ENCODE results near the gene KANSL1. TPM values are rescaled to one million over a fixed set of nuclear protein-coding genes. Genes with fewer than 3 reads are reported as not detected.
A peak's percentile ranks its signal among the peaks of the same experiment; 100 is the strongest.
"Not testable (repeated sequence)": the region's sequence is repeated elsewhere in the genome, so short reads cannot be mapped to it uniquely, and the experiment has no call there.

KANSL1 gene
- total RNA-seq, 1 experiment from 2014 or later: 35.6 TPM

DNA sequence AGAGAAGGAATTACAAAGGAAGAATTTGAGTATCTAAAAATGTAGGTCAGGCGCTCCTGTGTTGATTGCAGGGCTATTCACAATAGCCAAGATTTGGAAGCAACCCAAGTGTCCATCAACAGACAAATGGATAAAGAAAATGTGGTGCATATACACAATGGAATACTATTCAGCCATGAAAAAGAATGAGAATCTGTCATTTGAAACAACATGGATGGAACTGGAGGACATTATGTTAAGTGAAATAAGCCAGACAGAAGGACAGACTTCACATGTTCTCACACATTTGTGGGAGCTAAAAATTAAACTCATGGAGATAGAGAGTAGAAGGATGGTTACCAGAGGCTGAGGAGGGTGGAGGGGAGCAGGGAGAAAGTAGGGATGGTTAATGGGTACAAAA lies 187.1 kb downstream of the KANSL1 start:
- DNase-seq (ENCODE audit: low read depth); in situ Hi-C loops (cut with HindIII; ENCODE audit: low pct_unique_long_range_greater_than_20kb, low sequenced_read_pairs): not testable (repeated sequence)

DNA sequence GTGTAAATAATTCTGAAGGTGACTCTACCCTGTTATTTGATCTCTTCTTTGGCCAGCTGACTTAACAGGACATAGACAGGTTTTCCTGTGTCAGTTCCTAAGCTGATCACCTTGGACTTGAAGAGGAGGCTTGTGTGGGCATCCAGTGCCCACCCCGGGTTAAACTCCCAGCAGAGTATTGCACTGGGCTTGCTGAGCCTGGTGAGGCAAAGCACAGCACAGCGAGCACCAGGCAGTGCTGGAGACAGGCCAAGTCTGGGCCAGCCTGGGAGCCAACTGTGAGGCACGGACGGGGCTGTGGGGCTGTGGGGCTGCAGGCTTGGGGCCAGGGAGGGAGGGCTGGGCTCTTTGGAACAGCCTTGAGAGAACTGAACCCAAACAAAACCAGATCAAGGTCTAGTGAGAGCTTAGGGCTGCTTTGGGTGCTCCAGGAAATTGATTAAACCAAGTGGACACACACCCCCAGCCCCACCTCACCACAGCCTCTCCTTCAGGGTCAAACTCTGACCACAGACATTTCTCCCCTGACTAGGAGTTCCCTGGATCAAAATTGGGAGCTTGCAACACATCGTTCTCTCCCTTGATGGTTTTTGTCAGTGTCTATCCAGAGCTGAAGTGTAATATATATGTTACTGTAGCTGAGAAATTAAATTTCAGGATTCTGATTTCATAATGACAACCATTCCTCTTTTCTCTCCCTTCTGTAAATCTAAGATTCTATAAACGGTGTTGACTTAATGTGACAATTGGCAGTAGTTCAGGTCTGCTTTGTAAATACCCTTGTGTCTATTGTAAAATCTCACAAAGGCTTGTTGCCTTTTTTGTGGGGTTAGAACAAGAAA lies 189.1 kb downstream of the KANSL1 start:
- in situ Hi-C loops (cut with HindIII; ENCODE audit: low pct_unique_long_range_greater_than_20kb, low sequenced_read_pairs): no loop called here
- no peak for DNase-seq (ENCODE audit: low read depth)

DNA sequence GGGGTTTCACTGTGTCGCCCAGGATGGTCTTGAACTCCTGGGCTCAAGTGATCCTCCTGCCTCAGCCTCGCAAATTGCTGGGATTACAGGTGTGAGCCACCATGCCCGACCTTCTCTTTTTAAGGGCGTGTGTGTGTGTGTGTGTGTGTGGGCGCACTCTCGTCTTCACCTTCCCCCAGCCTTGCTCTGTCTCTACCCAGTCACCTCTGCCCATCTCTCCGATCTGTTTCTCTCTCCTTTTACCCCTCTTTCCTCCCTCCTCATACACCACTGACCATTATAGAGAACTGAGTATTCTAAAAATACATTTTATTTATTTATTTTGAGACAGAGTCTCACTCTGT lies 190.3 kb downstream of the KANSL1 start:
- in situ Hi-C loops (cut with HindIII; ENCODE audit: low pct_unique_long_range_greater_than_20kb, low sequenced_read_pairs): no loop called here
- no peak for DNase-seq (ENCODE audit: low read depth)

DNA sequence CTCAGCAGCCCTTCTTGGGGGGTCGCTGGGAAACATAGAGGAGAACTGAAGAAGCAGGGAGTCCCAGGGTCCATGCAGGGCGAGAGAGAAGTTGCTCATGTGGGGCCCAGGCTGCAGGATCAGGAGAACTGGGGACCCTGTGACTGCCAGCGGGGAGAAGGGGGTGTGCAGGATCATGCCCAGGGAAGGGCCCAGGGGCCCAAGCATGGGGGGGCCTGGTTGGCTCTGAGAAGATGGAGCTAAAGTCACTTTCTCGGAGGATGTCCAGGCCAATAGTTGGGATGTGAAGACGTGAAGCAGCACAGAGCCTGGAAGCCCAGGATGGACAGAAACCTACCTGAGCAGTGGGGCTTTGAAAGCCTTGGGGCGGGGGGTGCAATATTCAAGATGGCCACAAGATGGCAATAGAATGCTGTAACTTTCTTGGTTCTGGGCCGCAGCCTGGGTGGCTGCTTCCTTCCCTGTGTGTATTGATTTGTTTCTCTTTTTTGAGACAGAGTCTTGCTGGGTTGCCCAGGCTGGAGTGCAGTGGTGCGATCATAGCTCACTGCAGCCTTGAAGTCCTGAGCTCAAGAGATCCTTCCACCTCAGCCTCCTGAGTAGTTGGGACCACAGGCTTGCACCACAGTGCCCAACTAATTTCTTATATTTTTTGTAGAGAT lies 190.8 kb downstream of the KANSL1 start:
- DNase-seq (ENCODE audit: low read depth): peak; percentile 64
- in situ Hi-C loops (cut with HindIII; ENCODE audit: low pct_unique_long_range_greater_than_20kb, low sequenced_read_pairs): no loop called here

DNA sequence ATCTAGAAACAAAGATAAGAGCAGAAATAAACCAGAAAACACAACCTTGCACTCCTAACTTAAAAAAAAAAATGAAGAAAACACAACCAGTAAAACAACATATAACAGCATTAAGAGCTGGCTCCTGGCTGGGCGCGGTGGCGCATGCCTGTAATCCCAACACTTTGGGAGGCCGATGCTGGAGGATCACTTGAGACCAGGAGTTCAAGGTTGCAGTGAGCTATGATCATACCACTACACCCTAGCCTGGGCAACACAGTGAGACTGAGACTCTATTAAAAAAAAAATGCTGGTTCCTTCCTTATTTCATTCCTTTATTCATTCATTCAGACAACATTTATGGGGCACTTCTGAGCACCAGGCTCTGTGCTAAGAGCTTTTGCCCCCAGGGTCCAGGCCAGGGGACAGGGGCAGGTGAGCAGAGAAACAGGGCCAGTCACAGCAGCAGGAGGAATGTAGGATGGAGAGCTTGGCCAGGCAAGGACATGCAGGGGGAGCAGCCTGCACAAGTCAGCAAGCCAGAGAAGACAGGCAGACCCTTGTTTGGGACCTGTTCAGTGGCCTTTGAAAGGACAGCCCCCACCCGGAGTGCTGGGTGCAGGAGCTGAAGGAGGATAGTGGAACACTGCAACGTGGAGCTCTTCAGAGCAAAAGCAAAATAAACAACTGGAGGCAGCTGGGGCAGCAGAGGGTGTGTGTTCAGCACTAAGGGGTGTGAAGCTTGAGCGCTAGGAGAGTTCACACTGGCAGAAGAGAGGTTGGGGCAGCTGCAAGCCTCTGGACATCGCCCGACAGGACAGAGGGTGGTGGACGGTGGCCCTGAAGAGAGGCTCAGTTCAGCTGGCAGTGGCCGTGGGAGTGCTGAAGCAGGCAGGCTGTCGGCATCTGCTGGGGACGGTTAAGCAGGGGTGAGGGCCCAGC lies 191.6 kb downstream of the KANSL1 start:
- in situ Hi-C loops (cut with HindIII; ENCODE audit: low pct_unique_long_range_greater_than_20kb, low sequenced_read_pairs): no loop called here
- DNase-seq (ENCODE audit: low read depth): no peak

DNA sequence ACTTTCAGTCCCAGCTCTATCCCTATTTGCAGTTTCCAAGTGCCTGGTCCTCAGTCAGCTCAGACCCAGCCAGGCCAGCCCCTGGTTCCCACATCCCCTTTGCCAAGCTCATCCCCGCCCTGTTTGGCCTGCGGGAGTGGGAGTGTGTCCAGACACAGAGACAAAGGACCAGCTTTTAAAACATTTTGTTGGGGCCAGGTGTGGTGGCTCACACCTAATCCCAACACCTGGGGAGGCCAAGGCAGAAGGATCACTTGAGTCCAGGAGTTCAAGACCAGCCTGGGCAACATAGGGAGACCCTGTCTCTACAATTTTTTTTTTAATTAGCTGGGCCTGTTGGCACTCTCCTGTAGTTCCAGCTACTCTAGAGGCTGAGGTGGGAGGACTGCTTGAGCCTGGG lies 192.5 kb downstream of the KANSL1 start:
- in situ Hi-C loops (cut with HindIII; ENCODE audit: low pct_unique_long_range_greater_than_20kb, low sequenced_read_pairs): no loop called here

DNA sequence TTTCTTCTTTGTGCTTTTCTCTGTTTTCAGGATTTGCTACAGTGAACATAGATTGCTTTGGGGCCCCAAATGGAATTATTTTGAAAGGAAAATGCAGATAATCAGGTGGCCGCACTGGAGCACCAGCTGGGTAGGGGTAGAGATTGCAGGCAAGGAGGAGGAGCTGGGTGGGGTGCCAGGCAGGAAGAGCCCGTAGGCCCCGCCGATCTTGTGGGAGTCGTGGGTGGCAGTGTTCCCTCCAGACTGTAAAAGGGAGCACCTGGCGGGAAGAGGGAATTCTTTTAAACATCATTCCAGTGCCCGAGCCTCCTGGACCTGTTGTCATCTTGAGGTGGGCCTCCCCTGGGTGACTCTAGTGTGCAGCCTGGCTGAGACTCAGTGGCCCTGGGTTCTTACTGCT lies 192.9 kb downstream of the KANSL1 start:
- in situ Hi-C loops (cut with HindIII; ENCODE audit: low pct_unique_long_range_greater_than_20kb, low sequenced_read_pairs): no loop called here
- no peak for DNase-seq (ENCODE audit: low read depth)

More for the DNA sequence above, 192.5 kb downstream of the KANSL1 start:
- no peak for DNase-seq (ENCODE audit: low read depth)

DNA sequence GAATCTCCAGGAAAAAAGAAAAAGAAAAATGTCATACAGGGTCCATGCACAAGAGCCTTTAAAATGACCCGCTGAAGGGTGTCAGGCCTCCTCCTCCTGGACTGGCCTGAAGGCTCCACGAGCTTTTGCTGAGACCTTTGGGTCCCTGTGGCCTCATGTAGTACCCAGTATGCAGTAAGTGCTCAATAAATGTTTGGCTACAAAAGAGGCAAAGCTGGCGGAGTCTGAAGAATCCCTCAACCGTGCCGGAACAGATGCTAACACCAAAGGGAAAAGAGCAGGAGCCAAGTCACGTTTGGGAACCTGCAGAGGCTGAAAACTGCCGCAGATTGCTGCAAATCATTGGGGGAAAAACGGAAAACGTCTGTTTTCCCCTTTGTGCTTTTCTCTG lies 193.3 kb downstream of the KANSL1 start:
- DNase-seq (ENCODE audit: low read depth): no peak

DNA sequence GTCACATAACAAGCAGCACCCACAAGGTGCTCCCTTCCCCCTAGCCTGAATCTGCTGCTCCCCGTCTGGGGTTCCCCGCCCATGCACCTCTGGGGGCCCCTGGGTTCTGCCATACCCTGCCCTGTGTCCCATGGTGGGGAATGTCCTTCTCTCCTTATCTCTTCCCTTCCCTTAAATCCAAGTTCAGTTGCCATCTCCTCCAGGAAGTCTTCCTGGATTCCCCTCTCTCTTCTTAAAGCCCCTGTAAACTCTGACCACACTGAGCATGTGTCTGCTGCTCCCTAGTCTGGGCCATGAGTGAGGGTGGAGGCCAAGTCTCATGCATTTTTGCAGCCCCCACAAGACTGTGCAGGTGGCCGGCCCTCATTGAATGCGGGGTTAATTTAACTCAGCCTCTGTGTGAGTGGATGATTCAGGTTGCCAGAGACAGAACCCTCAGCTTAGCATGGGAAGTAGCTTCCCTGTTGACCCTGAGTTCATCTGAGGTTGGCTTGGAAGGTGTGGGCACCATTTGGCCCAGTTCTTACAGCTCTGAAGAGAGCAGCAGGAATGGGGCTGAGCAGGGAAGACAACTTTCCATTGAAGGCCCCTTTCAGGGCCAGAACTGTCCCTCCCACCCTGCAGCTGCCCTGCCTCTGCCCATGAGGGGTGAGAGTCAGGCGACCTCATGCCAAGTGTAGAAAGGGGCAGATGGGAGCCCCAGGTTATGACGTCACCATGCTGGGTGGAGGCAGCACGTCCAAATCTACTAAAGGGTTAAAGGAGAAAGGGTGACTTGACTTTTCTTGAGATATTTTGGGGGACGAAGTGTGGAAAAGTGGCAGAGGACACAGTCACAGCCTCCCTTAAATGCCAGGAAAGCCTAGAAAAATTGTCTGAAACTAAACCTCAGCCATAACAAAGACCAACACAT lies 194.0 kb downstream of the KANSL1 start, which contains the start of gene STH:
Gene STH, plus strand, starts transcription at position 264 of the 913 bp plus-strand sequence. Its CDS starts 30 bp downstream, at position 294.
- no peak for DNase-seq (ENCODE audit: low read depth)
- in situ Hi-C loops (cut with HindIII; ENCODE audit: low pct_unique_long_range_greater_than_20kb, low sequenced_read_pairs): no loop called here

More for the DNA sequence above, 193.3 kb downstream of the KANSL1 start:
- in situ Hi-C loops (cut with HindIII; ENCODE audit: low pct_unique_long_range_greater_than_20kb, low sequenced_read_pairs): no loop called here

DNA sequence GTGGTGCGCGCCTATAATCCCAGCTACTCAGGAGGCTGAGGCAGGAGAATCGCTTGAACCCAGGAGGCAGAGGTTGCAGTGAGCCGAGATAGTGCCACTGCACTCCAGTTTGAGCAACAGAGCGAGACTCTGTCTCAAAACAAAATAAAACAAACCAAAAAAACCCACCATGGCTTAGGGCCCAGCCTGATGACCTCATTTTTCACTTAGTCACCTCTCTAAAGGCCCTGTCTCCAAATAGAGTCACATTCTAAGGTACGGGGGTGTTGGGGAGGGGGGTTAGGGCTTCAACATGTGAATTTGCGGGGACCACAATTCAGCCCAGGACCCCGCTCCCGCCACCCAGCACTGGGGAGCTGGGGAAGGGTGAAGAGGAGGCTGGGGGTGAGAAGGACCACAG lies 195.6 kb downstream of the KANSL1 start:
- in situ Hi-C loops (cut with HindIII; ENCODE audit: low pct_unique_long_range_greater_than_20kb, low sequenced_read_pairs): no loop called here

DNA sequence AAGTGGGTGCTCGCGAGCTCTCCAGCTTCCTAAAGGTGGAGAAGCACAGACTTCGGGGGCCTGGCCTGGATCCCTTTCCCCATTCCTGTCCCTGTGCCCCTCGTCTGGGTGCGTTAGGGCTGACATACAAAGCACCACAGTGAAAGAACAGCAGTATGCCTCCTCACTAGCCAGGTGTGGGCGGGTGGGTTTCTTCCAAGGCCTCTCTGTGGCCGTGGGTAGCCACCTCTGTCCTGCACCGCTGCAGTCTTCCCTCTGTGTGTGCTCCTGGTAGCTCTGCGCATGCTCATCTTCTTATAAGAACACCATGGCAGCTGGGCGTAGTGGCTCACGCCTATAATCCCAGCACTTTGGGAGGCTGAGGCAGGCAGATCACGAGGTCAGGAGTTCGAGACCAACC lies 196.1 kb downstream of the KANSL1 start:
- DNase-seq (ENCODE audit: low read depth): no peak
- in situ Hi-C loops (cut with HindIII; ENCODE audit: low pct_unique_long_range_greater_than_20kb, low sequenced_read_pairs): no loop called here

More for the DNA sequence above, 195.6 kb downstream of the KANSL1 start:
- DNase-seq (ENCODE audit: low read depth): no peak

DNA sequence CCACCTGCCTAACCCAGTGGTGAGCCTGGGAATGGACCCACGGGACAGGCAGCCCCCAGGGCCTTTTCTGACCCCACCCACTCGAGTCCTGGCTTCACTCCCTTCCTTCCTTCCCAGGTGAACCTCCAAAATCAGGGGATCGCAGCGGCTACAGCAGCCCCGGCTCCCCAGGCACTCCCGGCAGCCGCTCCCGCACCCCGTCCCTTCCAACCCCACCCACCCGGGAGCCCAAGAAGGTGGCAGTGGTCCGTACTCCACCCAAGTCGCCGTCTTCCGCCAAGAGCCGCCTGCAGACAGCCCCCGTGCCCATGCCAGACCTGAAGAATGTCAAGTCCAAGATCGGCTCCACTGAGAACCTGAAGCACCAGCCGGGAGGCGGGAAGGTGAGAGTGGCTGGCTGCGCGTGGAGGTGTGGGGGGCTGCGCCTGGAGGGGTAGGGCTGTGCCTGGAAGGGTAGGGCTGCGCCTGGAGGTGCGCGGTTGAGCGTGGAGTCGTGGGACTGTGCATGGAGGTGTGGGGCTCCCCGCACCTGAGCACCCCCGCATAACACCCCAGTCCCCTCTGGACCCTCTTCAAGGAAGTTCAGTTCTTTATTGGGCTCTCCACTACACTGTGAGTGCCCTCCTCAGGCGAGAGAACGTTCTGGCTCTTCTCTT lies 196.8 kb downstream of the KANSL1 start:
- in situ Hi-C loops (cut with HindIII; ENCODE audit: low pct_unique_long_range_greater_than_20kb, low sequenced_read_pairs): no loop called here
- no peak for DNase-seq (ENCODE audit: low read depth)

DNA sequence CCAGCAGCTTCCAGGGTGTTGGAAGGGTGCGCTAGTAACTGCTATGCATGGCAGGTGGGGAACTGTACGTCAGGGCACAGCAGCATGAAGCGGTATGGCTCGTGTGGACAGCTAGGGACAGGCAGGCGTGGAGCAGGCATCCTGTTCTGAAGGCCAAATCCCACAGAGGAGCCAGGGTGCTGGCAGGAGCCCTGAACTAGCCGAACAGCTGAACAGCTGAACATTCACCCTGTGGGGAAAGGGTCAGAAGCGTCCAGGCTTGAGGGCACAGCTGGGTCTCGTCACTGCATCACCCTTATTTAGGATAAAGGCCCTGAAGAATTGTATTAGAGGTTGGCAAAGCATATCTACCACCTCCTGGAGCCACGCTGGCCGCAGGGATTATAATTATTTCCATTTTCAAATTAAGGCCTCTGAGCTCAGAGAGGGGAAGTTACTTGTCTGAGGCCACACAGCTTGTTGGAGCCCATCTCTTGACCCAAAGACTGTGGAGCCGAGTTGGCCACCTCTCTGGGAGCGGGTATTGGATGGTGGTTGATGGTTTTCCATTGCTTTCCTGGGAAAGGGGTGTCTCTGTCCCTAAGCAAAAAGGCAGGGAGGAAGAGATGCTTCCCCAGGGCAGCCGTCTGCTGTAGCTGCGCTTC lies 197.5 kb downstream of the KANSL1 start:
- DNase-seq (ENCODE audit: low read depth): no peak
- in situ Hi-C loops (cut with HindIII; ENCODE audit: low pct_unique_long_range_greater_than_20kb, low sequenced_read_pairs): no loop called here

DNA sequence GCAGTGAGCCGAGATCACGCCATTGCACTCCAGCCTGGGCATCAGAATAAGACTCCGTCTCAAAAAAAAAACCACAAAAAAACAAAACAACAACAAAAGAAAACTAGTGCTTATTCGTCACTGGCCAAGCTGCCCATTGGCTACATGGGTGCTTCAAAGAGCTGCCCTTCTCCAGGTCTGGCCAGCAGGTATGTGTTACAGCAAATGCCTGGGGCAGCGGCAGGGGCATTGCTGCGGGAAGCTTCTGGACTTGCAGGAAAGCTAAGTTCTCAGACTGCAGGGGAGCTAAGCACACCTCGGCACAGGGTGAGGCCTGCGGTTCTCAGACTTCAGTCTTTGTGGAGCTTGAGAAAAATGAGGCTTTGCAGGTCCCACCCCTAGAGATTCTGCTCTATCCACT lies 198.2 kb downstream of the KANSL1 start:
- DNase-seq (ENCODE audit: low read depth): no peak
- in situ Hi-C loops (cut with HindIII; ENCODE audit: low pct_unique_long_range_greater_than_20kb, low sequenced_read_pairs): no loop called here

DNA sequence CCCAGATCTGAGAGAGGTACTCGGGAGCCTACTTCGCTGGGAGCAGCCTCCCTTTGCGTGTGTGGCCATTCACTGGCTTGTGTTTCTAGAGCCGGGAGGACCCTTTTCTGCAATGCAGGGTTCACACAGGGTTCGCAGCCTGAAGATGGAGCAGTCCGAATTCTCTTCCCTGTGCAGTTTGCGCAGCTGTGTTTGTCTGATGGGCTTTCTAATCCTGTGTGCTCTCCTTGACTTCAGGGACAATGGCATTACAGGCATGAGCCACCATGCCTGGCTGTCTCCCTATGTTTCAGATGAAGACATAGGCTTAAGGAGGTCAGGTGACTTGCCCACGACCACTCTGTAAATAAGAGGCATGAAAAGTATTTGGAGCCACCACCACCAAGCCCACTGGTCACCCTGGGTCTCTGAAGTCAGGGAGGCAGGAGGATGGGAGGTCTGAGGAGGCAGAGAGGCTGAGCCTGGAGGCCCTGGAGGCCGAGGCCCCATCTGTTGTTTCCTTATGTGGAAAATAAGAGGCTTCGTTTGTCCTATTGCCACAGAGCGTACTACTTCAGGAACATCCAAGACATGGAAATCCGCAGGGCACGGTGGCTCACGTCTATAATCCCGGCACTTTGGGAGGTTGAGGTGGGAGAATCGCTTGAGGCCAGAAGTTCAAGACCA lies 199.1 kb downstream of the KANSL1 start:
- no peak for DNase-seq (ENCODE audit: low read depth)
- in situ Hi-C loops (cut with HindIII; ENCODE audit: low pct_unique_long_range_greater_than_20kb, low sequenced_read_pairs): no loop called here

DNA sequence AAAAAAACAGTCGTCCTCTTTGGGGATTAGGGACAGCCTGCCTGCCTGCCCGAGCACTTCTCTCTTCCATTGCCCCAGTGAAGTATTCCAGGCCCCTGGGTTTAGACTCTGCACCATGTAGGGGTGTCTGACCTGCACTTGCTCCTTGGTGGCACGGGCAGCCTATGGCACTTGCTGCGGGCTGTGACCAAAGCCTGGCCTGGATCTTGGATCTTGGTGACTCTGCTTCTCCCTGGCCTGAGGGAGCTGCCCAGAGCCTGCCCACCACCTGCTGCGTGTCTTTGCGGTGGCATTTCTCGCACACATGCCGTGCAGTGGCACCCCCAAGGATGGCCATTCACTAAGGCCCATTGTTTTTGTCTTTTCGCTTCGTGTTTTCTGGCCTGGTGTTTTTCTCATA lies 200.3 kb downstream of the KANSL1 start:
- in situ Hi-C loops (cut with HindIII; ENCODE audit: low pct_unique_long_range_greater_than_20kb, low sequenced_read_pairs): no loop called here
- DNase-seq (ENCODE audit: low read depth): no peak

Measured in Caki2 (cell line).